HUES6 (cell line): ENCODE data around the gene EVC2.

Experiments used
- H3K27ac ChIP-seq: 2 replicates; pipeline ENCODE4 v1.7.0; 2013; ENCODE audit warnings: low read depth, mild to moderate bottlenecking, low read length, inconsistent platforms
- H3K27me3 ChIP-seq: 2 replicates; pipeline ENCODE4 v1.6.1; 2013; ENCODE audit warnings: low read length; ENCODE audit not compliant: control insufficient read depth, insufficient read depth
- H3K36me3 ChIP-seq: 2 replicates; pipeline ENCODE4 v1.6.1; 2013; ENCODE audit warnings: low read length; ENCODE audit not compliant: control insufficient read depth, insufficient read depth
- H3K4me1 ChIP-seq: 2 replicates; pipeline ENCODE4 v1.6.1; 2013; ENCODE audit warnings: low read length; ENCODE audit not compliant: control insufficient read depth, insufficient read depth
- H3K4me3 ChIP-seq: 2 replicates; pipeline ENCODE4 v1.5.1; 2013; ENCODE audit warnings: low read depth, low read length
- H3K9ac ChIP-seq: one replicate; pipeline ENCODE4 v1.6.1; 2013; ENCODE audit warnings: mild to moderate bottlenecking, low read length
- H3K9me3 ChIP-seq: 2 replicates; pipeline ENCODE4 v1.6.1; 2013; ENCODE audit warnings: low read depth, low read length; ENCODE audit not compliant: control insufficient read depth, insufficient read depth

EVC2 gene

GRCh38 chr4:5752376-5753184, 44.2 kb upstream of the EVC2 start:
- no peak overlapping the region for H3K9ac ChIP-seq
- no peaks in the 10 kb centered on the region for H3K27me3 ChIP-seq
- H3K4me3 ChIP-seq, result no peak overlapping the region
- no peak overlapping the region for H3K27ac ChIP-seq
- H3K4me1 ChIP-seq, result peaks cover 23% of the 10 kb centered on the region
- peaks cover 45% of the 10 kb centered on the region for H3K36me3 ChIP-seq
- H3K9me3 ChIP-seq, result no peaks in the 10 kb centered on the region

GRCh38 chr4:5751666-5752375, 43.5 kb upstream of the EVC2 start:
- H3K27ac ChIP-seq, result no peak overlapping the region
- no peaks in the 10 kb centered on the region for H3K27me3 ChIP-seq
- no peaks in the 10 kb centered on the region for H3K9me3 ChIP-seq
- no peak overlapping the region for H3K4me3 ChIP-seq
- H3K4me1 ChIP-seq, result peaks cover 23% of the 10 kb centered on the region
- no peak overlapping the region for H3K9ac ChIP-seq
- peaks cover 40% of the 10 kb centered on the region for H3K36me3 ChIP-seq

GRCh38 chr4:5750946-5751665, 42.7 kb upstream of the EVC2 start:
- Histone ChIP-seq H3K9me3 (no peaks in the 10 kb centered on the region), H3K9ac (no peak overlapping the region), H3K27me3 (no peaks in the 10 kb centered on the region), H3K36me3 (peaks cover 35% of the 10 kb centered on the region), H3K27ac (no peak overlapping the region), H3K4me3 (no peak overlapping the region), H3K4me1 (peaks cover 23% of the 10 kb centered on the region)

- H3K9ac ChIP-seq, result no peak overlapping the region
- peaks cover 41% of the 10 kb centered on the region for H3K36me3 ChIP-seq
- no peak overlapping the region for H3K27ac ChIP-seq
- H3K9me3 ChIP-seq, result no peaks in the 10 kb centered on the region
- H3K27me3 ChIP-seq, result no peaks in the 10 kb centered on the region
- H3K4me1 ChIP-seq, result peaks cover 23% of the 10 kb centered on the region
- H3K4me3 ChIP-seq, result no peak overlapping the region
These were observed 41.9 kb upstream of the EVC2 start for GRCh38 chr4:5750052-5750945.

GRCh38 chr4:5749568-5749967, 41.2 kb upstream of the EVC2 start:
- H3K27ac ChIP-seq, result no peak overlapping the region
- no peaks in the 10 kb centered on the region for H3K9me3 ChIP-seq
- H3K9ac ChIP-seq, result no peak overlapping the region
- H3K4me3 ChIP-seq, result no peak overlapping the region
- H3K36me3 ChIP-seq, result peaks cover 37% of the 10 kb centered on the region
- peaks cover 23% of the 10 kb centered on the region for H3K4me1 ChIP-seq
- no peaks in the 10 kb centered on the region for H3K27me3 ChIP-seq

GRCh38 chr4:5747738-5748375, 39.5 kb upstream of the EVC2 start:
- Histone ChIP-seq H3K9ac (no peak overlapping the region), H3K27me3 (no peaks in the 10 kb centered on the region), H3K4me3 (no peak overlapping the region), H3K4me1 (peaks cover 20% of the 10 kb centered on the region), H3K9me3 (no peaks in the 10 kb centered on the region), H3K27ac (no peak overlapping the region), H3K36me3 (peaks cover 44% of the 10 kb centered on the region)

GRCh38 chr4:5746829-5747737, 38.7 kb upstream of the EVC2 start:
- H3K4me3 ChIP-seq, result no peak overlapping the region
- H3K4me1 ChIP-seq, result peaks cover 12% of the 10 kb centered on the region
- no peaks in the 10 kb centered on the region for H3K9me3 ChIP-seq
- H3K27ac ChIP-seq, result no peak overlapping the region
- no peak overlapping the region for H3K9ac ChIP-seq
- peaks cover 52% of the 10 kb centered on the region for H3K36me3 ChIP-seq
- H3K27me3 ChIP-seq, result no peaks in the 10 kb centered on the region

GRCh38 chr4:5746250-5746649, 37.9 kb upstream of the EVC2 start:
- H3K27ac ChIP-seq, result no peak overlapping the region
- H3K9me3 ChIP-seq, result no peaks in the 10 kb centered on the region
- H3K4me1 ChIP-seq, result peaks cover 4% of the 10 kb centered on the region
- no peak overlapping the region for H3K4me3 ChIP-seq
- peaks cover 52% of the 10 kb centered on the region for H3K36me3 ChIP-seq
- H3K9ac ChIP-seq, result no peak overlapping the region
- no peaks in the 10 kb centered on the region for H3K27me3 ChIP-seq

GRCh38 chr4:5742968-5743367, 34.6 kb upstream of the EVC2 start:
- no peaks in the 10 kb centered on the region for H3K27me3 ChIP-seq
- H3K27ac ChIP-seq, result no peak overlapping the region
- H3K4me1 ChIP-seq, result no peaks in the 10 kb centered on the region; the same call in 1 of the 2 replicates
- no peaks in the 10 kb centered on the region for H3K9me3 ChIP-seq
- H3K9ac ChIP-seq, result no peak overlapping the region
- no peak overlapping the region for H3K4me3 ChIP-seq
- H3K36me3 ChIP-seq, result peaks cover 37% of the 10 kb centered on the region
